Transverse colon (tissue), 4 donors: Measurements from ENCODE around the gene ANKRD52.

Source experiments
- EP300 ChIP-seq: sonication (generic); formaldehyde crosslinking; IDR thresholded peaks from one replicate; pipeline ENCODE4 v1.6.1; 2017; ENCODE audit warnings: antibody characterized with exemption, low read depth
- POLR2A ChIP-seq: fragments of 450-650 bp; IDR thresholded peaks from one replicate; pipeline ENCODE4 v1.6.1; 2016; ENCODE audit warnings: antibody characterized with exemption, mild to moderate bottlenecking, moderate library complexity
- POLR2AphosphoS5 ChIP-seq, 3 donors: sonication (generic); formaldehyde crosslinking; IDR thresholded peaks; one replicate each; pipeline ENCODE4 v1.6.1; 2016; ENCODE audit warnings: antibody characterized with exemption in 3 of 3
- TF ChIP-seq, protein P1 (sequence below), 5 experiments: fragments of 200-600 bp in 3 of 5; fragments of 450-650 bp in 2 of 5; sonication (generic) in 3 of 5; IDR thresholded peaks; 1 replicate in 2 of 5; 2 replicates in 3 of 5; pipeline ENCODE4 v1.5.1; 2016 to 2017; ENCODE audit warnings: antibody characterized with exemption in 5 of 5, inconsistent platforms in 3 of 5, mild to moderate bottlenecking in 2 of 5, moderate library complexity in 1 of 5

DNA sequence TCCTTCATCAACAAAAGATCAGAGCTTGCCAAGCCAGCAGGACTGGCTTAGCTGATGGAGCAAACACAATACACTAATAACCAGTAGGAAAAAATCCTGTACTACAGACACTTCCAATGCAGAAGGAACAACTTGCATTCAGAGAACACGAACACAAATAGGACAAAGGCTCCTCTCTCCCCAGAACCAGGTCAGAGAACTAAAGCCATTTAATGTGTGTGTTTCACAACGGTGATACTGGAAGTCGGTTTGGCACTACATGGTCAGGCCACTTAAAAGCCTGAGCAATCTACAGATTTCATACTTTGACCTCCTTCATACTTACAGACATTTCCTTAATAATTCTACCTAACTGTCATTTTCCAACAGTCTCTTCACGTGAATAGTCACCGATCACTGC, 35.6 kb upstream of the ANKRD52 start:
- TF ChIP-seq, protein P1, sequence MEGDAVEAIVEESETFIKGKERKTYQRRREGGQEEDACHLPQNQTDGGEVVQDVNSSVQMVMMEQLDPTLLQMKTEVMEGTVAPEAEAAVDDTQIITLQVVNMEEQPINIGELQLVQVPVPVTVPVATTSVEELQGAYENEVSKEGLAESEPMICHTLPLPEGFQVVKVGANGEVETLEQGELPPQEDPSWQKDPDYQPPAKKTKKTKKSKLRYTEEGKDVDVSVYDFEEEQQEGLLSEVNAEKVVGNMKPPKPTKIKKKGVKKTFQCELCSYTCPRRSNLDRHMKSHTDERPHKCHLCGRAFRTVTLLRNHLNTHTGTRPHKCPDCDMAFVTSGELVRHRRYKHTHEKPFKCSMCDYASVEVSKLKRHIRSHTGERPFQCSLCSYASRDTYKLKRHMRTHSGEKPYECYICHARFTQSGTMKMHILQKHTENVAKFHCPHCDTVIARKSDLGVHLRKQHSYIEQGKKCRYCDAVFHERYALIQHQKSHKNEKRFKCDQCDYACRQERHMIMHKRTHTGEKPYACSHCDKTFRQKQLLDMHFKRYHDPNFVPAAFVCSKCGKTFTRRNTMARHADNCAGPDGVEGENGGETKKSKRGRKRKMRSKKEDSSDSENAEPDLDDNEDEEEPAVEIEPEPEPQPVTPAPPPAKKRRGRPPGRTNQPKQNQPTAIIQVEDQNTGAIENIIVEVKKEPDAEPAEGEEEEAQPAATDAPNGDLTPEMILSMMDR (IDR thresholded peaks at IDR 0.05): no peak
- TF ChIP-seq EP300: no peak
- TF ChIP-seq POLR2A: no peak
- no peak for TF ChIP-seq POLR2AphosphoS5 (IDR thresholded peaks at IDR 0.05)
